H1 (cell line): Measurements from ENCODE around the gene TMEM220. TPM values are rescaled to one million over a fixed set of nuclear protein-coding genes. Genes with fewer than 3 reads are reported as not detected.
A peak's percentile ranks its signal among the peaks of the same experiment; 100 is the strongest.

Source experiments
- CBX8 ChIP-seq: fragments of 300-800, 300-1000 bp; sonication (generic); IDR thresholded peaks from 2 replicates; pipeline ENCODE4 v1.7.1; 2016; ENCODE audit warnings: low read depth, low read length, borderline replicate concordance
- CHD7 ChIP-seq: fragments of 300-600 bp; sonication (generic); IDR thresholded peaks from 2 replicates; pipeline ENCODE4 v1.7.1; 2012; ENCODE audit warnings: low read length, moderate library complexity, mild to moderate bottlenecking, inconsistent platforms; ENCODE audit not compliant: insufficient replicate concordance
- EZH2 ChIP-seq: fragments of 200-600 bp; sonication (generic); IDR thresholded peaks from 2 replicates; pipeline ENCODE4 v1.7.1; 2012; ENCODE audit warnings: low read depth, mild to moderate bottlenecking, moderate library complexity, low read length, inconsistent platforms; ENCODE audit not compliant: severe bottlenecking
- HDAC2 ChIP-seq, 2 experiments: fragments of 300-600 bp in 1 of 2; sonication (generic) in 1 of 2; IDR thresholded peaks; 2 replicates each; pipeline ENCODE4 v1.6.1; 2011 to 2012; ENCODE audit warnings: low read depth in 2 of 2, low read length in 2 of 2, mild to moderate bottlenecking in 2 of 2, moderate library complexity in 2 of 2, borderline replicate concordance in 1 of 2, inconsistent platforms in 1 of 2
- NANOG ChIP-seq: IDR thresholded peaks from 2 replicates; pipeline ENCODE4 v1.6.1; 2011; ENCODE audit warnings: low read length, low read depth, mild to moderate bottlenecking, inconsistent platforms; ENCODE audit not compliant: insufficient read depth, poor library complexity, severe bottlenecking
- SUZ12 ChIP-seq: fragments of 200-600 bp; sonication (generic); IDR thresholded peaks from 2 replicates; pipeline ENCODE4 v1.6.1; 2012; ENCODE audit warnings: mild to moderate bottlenecking, inconsistent platforms, low read length, moderate library complexity, mixed read lengths
- polyA plus RNA-seq, 7 experiments: library from polyadenylated mRNA; depleted of rRNA in 3 of 7; stranded (reverse) in 5 of 7; unstranded in 2 of 7; fragments of >200 nt in 5 of 7; fragments of 200-250 nt in 2 of 7; gene quantifications; 1 replicate in 5 of 7; 2 replicates in 1 of 7; 4 replicates in 1 of 7; pipeline versions ENCODE4 v1.2.1 to v1.2.3, GENCODE V29; 2011 to 2013; ENCODE audit warnings: missing spikeins in 2 of 7, mixed read lengths in 2 of 7
- total RNA-seq: library from RNA; stranded (reverse); fragmentation: NEBNext Ultra II Directional; extraction: Animal tissue kit (Norgen Biotek cat#: 25700); gene quantifications from 2 replicates; pipeline ENCODE4 v1.2.1, GENCODE V29; 2021
- TF ChIP-seq, protein P1 (sequence below): IDR thresholded peaks from 2 replicates; pipeline ENCODE4 v1.6.1; 2012; ENCODE audit warnings: inconsistent platforms

The TMEM220 gene
- total and polyA plus RNA-seq, 2 of the 8 experiments (the other 6 are each of a cell fraction or from before 2014, with no cell fraction given): 3.8 to 4.1 TPM

GRCh38 chr17:10697092-10698081, 32.4 kb downstream of the TMEM220 start, which contains the start of the genes ADPRM and SCO1 (continued):
- no peak for TF ChIP-seq CHD7
- TF ChIP-seq SUZ12: no peak
- TF ChIP-seq, protein P1, sequence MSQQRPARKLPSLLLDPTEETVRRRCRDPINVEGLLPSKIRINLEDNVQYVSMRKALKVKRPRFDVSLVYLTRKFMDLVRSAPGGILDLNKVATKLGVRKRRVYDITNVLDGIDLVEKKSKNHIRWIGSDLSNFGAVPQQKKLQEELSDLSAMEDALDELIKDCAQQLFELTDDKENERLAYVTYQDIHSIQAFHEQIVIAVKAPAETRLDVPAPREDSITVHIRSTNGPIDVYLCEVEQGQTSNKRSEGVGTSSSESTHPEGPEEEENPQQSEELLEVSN: no peak; the same call in 1 of the 2 replicates
- peak in 1 of 2 experiments; percentile 89; a peak in 2 of 4 replicates for TF ChIP-seq HDAC2 (IDR thresholded peaks at IDR 0.05; ENCODE audit: borderline replicate concordance in 1 of 2, low read depth in 2 of 2, low read length in 2 of 2)
- no peak for TF ChIP-seq EZH2
- TF ChIP-seq CBX8: no peak
- no peak for TF ChIP-seq NANOG
